UCSD-AML1 (cell line): ENCODE results near the gene RNGTT.
"Not testable (repeated sequence)": the region's sequence is repeated elsewhere in the genome, so short reads cannot be mapped to it uniquely, and the experiment has no call there.

Experiments used
- DNase-seq: peaks from one replicate; lab custom pipeline; 2025; ENCODE audit not compliant: unreplicated experiment; lab: John Stamatoyannopoulos, UW

Gene RNGTT

DNA sequence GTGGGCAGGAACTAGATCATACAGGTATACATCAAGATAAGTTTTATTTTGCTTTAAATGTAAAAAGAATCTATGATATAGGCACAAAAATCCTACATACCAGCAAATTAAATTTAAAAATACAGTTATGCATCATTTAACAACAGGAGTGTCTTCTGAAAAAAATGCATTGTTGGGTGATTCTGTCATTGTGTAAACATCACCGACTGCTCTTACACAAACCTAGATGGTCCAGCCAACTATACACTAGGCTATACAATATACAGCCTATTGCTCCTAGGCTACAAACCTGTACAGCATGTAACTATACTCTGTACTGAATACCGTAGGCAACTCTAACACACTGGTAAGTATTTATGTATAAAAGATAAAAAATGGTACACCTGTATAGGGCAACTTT, 139.4 kb downstream of the RNGTT start:
- no peak for DNase-seq

- no peak for DNase-seq
Measured at GRCh38 chr6:88815491-88815890, 147.9 kb downstream of the RNGTT start.

GRCh38 chr6:88814909-88815308, 148.5 kb downstream of the RNGTT start:
- DNase-seq = no peak

DNA sequence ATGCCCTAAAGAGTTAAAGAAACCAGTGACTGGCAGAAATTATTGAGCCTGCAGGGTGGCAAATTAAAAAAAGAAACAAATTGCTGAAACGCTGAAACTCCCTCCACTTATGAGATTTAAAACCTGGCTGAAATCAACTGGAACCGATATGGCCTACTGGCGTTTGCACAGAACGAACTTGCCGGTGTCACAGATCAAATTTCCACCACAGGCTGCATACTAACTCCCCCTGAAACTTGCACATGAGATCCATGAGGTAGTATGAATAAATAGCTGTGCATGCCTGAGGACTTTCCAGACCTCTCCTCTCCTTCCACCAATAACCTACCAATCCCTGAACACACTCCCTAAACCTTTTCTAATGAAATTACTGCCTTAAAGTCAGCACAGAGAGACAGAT, 150.4 kb downstream of the RNGTT start:
- no peak for DNase-seq

DNA sequence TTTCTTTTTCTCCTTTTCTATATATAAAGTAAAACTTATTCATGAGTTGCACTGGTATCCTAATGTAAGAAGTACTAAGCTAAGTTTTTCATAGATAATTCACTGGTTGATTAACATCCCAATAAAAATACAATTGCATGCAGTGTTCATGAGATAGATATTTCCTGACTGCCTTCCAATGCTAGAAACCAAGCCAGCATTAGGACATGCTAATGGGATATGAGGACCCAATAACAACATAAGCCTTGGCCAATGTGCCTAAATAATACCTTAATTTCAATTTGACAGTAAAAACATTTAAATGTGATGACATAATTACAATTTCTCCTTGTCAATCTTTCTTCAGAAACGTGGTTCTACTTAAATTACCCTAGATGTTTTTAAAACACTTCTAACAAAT, 152.7 kb downstream of the RNGTT start:
- no peak for DNase-seq

DNA sequence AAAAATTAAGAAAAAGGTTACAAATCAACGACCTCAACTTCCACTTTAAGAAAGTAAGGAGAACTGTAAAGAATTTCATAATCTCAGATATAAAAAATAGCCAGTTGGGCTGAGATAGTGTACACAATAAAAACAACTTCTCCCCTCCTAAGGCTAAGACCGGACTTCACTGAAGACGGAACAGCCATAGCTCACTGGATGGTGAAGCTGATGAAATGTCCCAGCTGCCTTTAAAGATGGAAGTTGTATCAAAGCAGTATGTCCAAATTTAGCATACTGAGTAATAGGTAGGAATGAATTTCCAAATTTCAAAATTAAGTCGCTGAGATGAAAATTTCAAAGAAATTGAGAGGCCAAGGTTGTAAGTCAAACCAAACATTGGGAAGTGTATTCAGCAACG, 153.3 kb downstream of the RNGTT start:
- no peak for DNase-seq

DNA sequence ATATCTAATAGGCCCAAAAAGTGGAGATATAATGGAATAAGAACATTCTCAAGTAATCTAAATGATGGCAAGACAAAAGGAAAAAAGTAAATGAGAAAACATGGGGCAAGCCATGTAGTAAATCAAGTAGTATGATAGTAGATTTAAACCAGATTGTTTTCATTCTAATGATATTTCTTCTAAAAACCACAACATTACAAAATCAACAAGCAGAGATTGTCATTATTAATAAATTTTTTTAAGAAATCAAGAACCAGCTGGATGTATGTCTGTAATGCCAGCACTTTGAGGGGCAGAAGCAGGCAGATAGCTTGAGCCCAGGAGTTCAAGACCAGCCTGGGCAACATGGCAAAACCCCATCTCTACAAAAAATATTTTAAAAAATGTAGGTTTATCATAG, 155.0 kb downstream of the RNGTT start:
- DNase-seq = no peak

DNA sequence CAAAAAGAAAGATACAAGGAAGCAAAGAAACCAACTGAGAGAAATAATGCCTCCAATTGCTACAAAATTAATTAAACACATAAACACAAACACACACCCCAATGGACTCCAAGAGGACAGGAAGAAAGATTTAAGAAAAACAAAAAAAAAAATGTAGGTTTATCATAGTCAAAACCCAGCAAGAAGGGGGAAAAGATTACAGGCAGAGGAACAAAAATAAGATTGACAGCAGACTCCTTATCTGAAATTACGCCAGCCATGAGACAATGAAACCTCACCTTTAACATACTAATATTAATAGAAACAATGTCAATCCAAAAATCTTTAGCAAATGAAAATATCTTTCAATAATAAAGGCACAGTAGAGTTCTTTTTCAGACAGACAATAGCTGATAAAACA, 155.8 kb downstream of the RNGTT start:
- DNase-seq = no peak

DNA sequence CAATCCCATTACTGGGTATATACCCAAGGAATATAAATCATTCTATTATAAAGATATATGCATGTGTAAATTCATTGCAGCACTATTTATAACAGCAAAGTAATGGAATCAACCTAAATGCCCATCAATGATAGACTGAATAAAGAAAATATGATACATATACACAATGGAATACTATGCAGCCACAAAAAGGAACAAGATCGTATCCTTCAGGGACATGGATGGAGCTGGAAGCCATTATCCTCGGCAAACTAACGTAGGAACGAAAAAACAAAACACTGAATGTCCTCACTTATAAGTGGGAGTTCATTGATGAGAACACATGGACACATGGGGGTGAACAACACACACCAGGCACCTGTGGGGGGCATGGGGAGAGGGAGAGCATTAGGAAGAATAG, 156.7 kb downstream of the RNGTT start:
- no peak for DNase-seq

DNA sequence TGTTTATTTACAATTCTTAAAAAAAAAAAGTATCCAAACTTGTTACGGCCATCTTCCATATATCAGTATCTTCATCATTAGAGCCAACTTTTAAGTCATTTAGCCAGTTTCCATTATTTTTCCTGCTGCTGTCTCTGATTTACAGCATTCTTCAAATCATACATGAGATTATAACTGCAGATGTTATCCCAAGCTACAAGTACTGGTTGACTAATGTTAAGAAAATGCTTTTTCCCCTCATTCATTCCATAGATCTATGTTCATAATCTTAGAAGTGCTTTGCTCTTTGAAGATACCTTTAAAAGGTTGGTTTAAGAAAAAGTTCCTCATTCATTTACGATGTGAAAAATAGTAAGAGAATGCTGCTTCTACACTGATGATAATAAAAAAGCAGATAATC, 158.7 kb downstream of the RNGTT start:
- DNase-seq = no peak

DNA sequence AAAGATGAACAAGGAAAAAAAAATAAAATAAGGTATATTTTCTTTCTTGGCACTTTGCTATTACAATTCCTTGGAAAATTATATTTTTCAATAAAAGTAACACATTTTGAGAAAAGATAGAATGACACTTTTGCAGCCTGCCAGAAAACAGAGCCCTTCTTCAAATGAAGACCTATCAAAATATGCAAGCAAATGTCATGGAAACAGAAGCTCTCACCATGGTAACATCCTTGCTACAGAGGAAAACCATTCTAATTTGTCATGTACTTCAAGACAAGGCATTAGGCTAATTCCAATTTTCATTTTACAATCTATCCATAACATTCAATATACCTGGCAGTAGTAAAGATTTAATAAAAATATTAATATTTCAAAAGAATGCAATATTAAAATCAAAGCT, 177.9 kb downstream of the RNGTT start:
- no peak for DNase-seq

DNA sequence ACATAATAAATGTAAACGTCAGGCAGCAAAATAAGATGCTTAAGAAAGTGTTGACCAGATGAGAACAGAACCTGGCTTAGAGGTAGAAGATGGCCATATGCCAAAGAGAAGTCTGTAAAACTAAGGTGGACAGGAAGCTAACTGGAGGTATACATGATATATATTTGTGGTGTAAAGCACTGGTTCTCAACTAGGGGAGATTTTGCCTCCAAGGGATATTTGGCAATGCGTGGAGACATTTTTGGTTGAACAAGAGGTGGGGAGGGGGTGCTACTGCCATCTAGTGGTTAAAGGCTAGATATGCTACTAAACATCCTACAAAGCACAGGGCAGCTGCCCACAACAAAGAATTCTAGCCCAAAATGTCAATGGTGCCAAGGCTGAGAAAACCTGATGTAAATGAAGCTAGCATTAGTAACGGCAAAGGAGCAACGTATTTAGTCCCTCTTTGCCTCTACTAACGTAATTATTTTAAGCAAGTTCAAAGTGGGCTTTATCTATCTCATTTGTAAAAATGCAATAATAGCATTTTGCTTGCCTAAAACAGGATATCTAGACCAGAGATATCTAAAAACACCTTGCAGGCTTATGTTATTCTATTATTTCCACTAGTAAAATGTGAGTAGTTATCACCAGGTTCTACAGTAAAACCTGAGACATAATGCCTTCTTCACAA, 182.6 kb downstream of the RNGTT start:
- DNase-seq = peak; percentile 9

DNA sequence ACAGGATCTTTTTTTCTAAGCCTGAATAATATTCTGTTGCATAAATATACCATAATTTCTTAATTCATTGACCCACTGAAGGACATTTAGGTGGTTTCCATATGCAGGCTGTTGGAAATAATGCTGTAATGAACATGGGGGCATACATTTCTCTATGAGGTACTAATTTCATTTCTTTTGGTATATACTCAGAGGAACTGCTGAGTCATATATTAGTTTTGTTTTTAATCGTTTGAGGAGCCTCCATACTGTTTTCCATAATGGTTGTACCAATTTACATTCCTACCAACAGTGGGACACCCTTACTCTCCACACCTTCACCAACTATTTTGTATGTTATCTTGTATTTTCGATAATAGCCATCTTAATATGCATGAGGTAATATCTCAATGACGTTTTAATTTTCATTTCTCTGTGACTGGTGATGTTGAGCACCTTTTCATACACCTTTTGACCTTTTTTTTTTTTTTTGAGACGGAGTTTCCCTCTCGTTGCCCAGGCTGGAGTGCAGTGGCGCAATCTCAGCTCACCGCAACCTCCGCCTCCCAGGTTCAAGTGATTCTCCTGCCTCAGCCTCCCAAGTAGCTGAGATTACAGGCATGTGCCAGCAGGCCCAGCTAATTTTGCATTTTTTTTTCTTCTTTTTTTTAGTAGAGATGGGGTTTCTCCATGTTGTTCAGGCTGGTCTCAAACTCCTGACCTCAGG, 187.4 kb downstream of the RNGTT start:
- DNase-seq = no peak

DNA sequence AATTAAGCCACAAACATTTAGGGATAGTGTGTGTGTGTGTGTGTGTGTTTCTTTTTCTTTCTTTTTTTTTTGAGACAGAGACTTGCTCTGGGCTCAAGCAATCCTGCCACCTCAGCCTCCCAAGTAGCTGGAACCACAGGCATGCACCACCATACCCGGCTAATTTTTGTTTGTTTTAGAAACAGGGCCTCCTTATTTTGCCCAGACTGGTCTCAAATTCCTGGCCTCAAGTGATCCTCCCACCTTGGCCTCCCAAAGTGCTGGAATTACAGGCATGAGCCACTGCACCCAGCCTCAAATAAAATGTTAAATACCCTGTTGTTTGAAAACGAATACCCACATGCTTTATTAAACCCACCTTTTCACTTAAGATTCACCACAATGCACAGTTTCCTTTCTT, 195.3 kb downstream of the RNGTT start:
- DNase-seq = not testable (repeated sequence)

DNA sequence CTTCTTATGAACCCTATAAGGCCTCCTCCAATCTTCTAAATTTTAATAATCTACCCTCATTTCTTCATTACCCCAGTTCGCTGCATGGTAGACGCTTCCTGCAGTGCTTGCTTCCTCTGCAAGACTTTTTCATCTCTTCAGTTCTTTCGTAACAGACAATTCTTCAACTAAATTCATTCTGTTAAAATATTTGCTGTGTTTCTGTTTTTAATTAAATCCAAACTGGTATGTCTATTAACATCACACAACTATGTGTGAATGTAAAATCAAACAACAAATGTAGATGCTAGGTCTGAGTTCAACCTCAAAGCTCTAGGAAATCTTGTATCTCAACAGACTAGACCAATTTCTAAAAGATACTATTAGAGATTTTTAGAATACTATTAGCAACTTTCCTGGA, 199.3 kb downstream of the RNGTT start:
- DNase-seq = no peak

DNA sequence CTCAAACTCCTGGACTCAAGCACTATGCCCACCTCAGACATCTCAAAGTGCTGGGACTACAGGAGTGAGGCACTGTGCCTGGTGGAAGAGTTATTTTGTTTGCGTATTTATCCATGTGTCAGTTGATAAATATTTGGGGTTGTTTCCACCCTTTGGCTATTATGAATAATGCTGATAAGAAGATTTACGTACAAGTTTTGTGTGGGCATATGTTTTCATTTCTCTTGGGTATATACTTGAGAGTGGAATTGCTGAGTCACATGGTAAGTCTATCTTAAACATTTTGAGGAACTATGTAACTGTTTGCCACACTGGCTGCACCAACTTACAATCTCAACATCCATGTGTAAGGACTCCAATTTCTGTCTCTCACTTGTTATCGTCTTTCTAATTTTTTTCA, 200.3 kb downstream of the RNGTT start:
- no peak for DNase-seq

DNA sequence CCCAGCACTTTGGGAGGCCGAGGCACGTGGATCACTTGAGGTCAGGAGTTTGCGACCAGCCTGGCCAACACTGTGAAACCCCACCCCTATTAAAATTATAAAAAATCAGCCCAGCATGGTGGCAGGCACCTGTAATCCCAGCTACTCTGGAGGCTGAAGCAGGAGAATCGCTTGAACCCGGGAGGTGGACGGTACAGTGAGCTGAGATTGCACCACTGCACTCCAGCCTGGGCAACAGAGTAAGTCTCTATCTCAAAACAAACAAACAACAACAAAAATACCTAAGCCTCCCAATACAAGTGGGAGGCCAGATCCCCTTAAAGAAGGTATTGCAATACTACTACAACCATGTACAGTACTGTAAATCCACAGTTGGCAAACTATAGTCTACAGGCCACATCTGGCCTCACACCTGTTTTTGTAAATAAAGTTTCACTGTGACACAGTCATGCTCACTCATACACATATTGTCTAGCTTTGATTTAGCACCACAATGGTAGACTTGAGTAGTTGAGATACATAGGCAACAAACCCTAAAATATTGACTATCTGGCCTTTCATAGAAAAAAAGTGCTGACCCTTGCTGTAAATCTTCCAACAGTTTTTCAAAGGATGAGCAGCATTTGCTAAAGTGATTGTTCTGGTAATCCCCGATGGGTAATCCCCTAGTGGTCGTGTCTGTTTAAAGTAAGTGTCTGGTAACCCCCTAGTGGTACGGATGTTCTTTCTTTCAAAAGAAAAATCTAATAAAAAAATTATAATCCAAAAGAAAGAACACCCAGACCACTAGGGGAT, 202.0 kb downstream of the RNGTT start:
- DNase-seq = no peak

- DNase-seq = no peak
Measured at GRCh38 chr6:88760091-88760490, 203.3 kb downstream of the RNGTT start.

DNA sequence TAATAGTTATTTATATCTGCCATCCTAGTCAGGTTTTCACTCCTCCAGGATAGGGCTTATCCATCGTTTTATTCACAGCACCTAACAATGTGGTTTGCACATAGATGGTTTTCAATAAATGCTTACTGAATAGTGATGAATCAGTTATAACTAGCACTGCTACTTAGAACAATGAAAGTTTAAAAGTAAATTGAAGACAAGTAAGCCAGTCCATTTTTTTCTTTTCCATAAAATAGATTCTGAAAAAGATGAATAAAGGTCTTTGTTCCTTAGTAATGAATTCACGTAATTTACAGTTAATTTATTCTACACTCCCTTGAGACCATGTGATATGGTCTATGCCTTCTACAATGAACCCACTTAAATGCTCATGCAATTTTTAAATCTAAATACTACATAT, 212.5 kb downstream of the RNGTT start:
- no peak for DNase-seq

GRCh38 chr6:88749849-88750248, 213.6 kb downstream of the RNGTT start:
- no peak for DNase-seq

- no peak for DNase-seq
Measured at GRCh38 chr6:88748141-88748540, 215.3 kb downstream of the RNGTT start.

DNA sequence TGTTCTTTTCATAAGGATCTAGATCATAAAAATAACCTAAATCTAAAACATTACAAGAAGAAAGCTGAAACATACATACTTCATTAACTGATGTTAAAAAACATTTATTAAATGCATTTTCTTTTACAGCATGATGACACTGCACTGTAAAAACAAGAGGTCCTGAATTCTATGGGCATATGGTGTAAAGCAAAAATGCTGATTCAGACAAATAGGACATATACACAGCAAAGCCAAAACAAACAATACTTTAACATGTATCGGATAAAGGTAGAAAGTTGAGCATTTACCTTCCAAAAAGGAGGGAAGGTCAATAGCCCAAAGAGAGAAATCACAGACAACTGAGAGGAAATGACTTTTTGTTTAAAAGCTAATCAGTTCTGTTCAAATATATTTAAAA, 221.5 kb downstream of the RNGTT start:
- DNase-seq = no peak
